Stimulated activated naive CD8-positive, alpha-beta T cell treated with anti-CD3 and anti-CD28 coated beads, Interleukin-15, Interleukin-2, amounts not matched to agents 100 U/mL and 50 U/mL, for 24 hours (primary cell): ENCODE results near the gene PRSS8.
"Not testable (repeated sequence)": the region's sequence is repeated elsewhere in the genome, so short reads cannot be mapped to it uniquely, and the experiment has no call there.

Experiments
- ATAC-seq: fragments of 150-1000 bp; cut with Tn5 transposase; one replicate; pipeline ENCODE4 v1.10.0; 2021
- DNase-seq: peaks from one replicate; pipeline ENCODE4 v3.0.0; 2021

The PRSS8 gene

GRCh38 chr16:31144418-31144817 is 8.9 kb upstream of the PRSS8 start:
- not testable (repeated sequence) for ATAC-seq, DNase-seq

- DNase-seq (no peak), ATAC-seq (no peak)
Measured at GRCh38 chr16:31143694-31144148, 8.2 kb upstream of the PRSS8 start.

- DNase-seq (no peak), ATAC-seq (no peak)
Measured at GRCh38 chr16:31143011-31143693, 7.6 kb upstream of the PRSS8 start.

GRCh38 chr16:31142109-31143010 is 6.8 kb upstream of the PRSS8 start:
- peak; percentile 96 for ATAC-seq
- DNase-seq = peak; percentile 99

- DNase-seq (peak; percentile 19), ATAC-seq (no peak)
Measured at GRCh38 chr16:31141489-31142108, 6.1 kb upstream of the PRSS8 start.

- not testable (repeated sequence) for ATAC-seq, DNase-seq
Measured at GRCh38 chr16:31141071-31141469, 5.5 kb upstream of the PRSS8 start.

GRCh38 chr16:31138621-31139578 is 3.4 kb upstream of the PRSS8 start:
- ATAC-seq = no peak
- DNase-seq = no peak

GRCh38 chr16:31136822-31137499 is 1.4 kb upstream of the PRSS8 start:
- not testable (repeated sequence) for DNase-seq, ATAC-seq

GRCh38 chr16:31136287-31136662 is 748 bp upstream of the PRSS8 start:
- ATAC-seq (no peak), DNase-seq (no peak)

- no peak for DNase-seq
- ATAC-seq = no peak
Measured at GRCh38 chr16:31134625-31135534, 647 bp downstream of the PRSS8 start.

- ATAC-seq = no peak
- no peak for DNase-seq
Measured at GRCh38 chr16:31134091-31134571, 1.4 kb downstream of the PRSS8 start.

GRCh38 chr16:31133046-31133501 is 2.5 kb downstream of the PRSS8 start:
- no peak for DNase-seq
- ATAC-seq = no peak

- ATAC-seq = no peak
Measured at GRCh38 chr16:31132303-31132979, 3.1 kb downstream of the PRSS8 start.

GRCh38 chr16:31131841-31132271 is 3.7 kb downstream of the PRSS8 start:
- ATAC-seq = no peak

More at GRCh38 chr16:31132303-31132979, 3.1 kb downstream of the PRSS8 start:
- no peak for DNase-seq

GRCh38 chr16:31131416-31131815 is 4.1 kb downstream of the PRSS8 start:
- no peak for ATAC-seq
- DNase-seq = no peak

More at GRCh38 chr16:31131841-31132271, 3.7 kb downstream of the PRSS8 start:
- no peak for DNase-seq

GRCh38 chr16:31130899-31131298 is 4.6 kb downstream of the PRSS8 start:
- ATAC-seq = no peak

GRCh38 chr16:31130336-31130891 is 5.1 kb downstream of the PRSS8 start:
- ATAC-seq = no peak

More at GRCh38 chr16:31130899-31131298, 4.6 kb downstream of the PRSS8 start:
- DNase-seq = no peak

GRCh38 chr16:31129568-31130335 is 5.8 kb downstream of the PRSS8 start:
- no peak for DNase-seq
- no peak for ATAC-seq

More at GRCh38 chr16:31130336-31130891, 5.1 kb downstream of the PRSS8 start:
- DNase-seq = no peak
